Measurements from ENCODE around the gene SERTAD2.

Gene SERTAD2

GRCh38 chr2:64649013-64649484, 4.7 kb downstream of the SERTAD2 start:
- no peak for DNase-seq (ENCODE audit: low read depth)

- no peak for DNase-seq (ENCODE audit: low read depth)
Observed at GRCh38 chr2:64646007-64646880, 7.5 kb downstream of the SERTAD2 start.

GRCh38 chr2:64644458-64645382, 9.0 kb downstream of the SERTAD2 start:
- no peak for DNase-seq (ENCODE audit: low read depth)

GRCh38 chr2:64643838-64644457, 9.8 kb downstream of the SERTAD2 start:
- DNase-seq (ENCODE audit: low read depth) = no peak

- no peak for DNase-seq (ENCODE audit: low read depth)
Observed at GRCh38 chr2:64641599-64641998, 12.1 kb downstream of the SERTAD2 start.

- no peak for DNase-seq (ENCODE audit: low read depth)
Observed at GRCh38 chr2:64640153-64641044, 13.3 kb downstream of the SERTAD2 start.

- DNase-seq (ENCODE audit: low read depth) = no peak
Observed at GRCh38 chr2:64639691-64640090, 14.0 kb downstream of the SERTAD2 start.

GRCh38 chr2:64638502-64639120, 15.1 kb downstream of the SERTAD2 start:
- no peak for DNase-seq (ENCODE audit: low read depth)

- no peak for DNase-seq (ENCODE audit: low read depth)
Observed at GRCh38 chr2:64637931-64638330, 15.8 kb downstream of the SERTAD2 start.

GRCh38 chr2:64637000-64637635, 16.6 kb downstream of the SERTAD2 start:
- DNase-seq (ENCODE audit: low read depth) = no peak

- DNase-seq (ENCODE audit: low read depth) = no peak
Observed at GRCh38 chr2:64635976-64636911, 17.5 kb downstream of the SERTAD2 start.

GRCh38 chr2:64634345-64635267, 19.1 kb downstream of the SERTAD2 start:
- DNase-seq (ENCODE audit: low read depth) = no peak

GRCh38 chr2:64632835-64633819, 20.6 kb downstream of the SERTAD2 start:
- no peak for DNase-seq (ENCODE audit: low read depth)

GRCh38 chr2:64631771-64632170, 21.9 kb downstream of the SERTAD2 start:
- no peak for DNase-seq (ENCODE audit: low read depth)

- no peak for DNase-seq (ENCODE audit: low read depth)
Observed at GRCh38 chr2:64630752-64631151, 23.0 kb downstream of the SERTAD2 start.

GRCh38 chr2:64629875-64630274, 23.8 kb downstream of the SERTAD2 start:
- no peak for DNase-seq (ENCODE audit: low read depth)

- no peak for DNase-seq (ENCODE audit: low read depth)
Observed at GRCh38 chr2:64629329-64629781, 24.4 kb downstream of the SERTAD2 start.

Data from HS-27A (cell line).